ENCODE results near the gene RTF1.

DNA sequence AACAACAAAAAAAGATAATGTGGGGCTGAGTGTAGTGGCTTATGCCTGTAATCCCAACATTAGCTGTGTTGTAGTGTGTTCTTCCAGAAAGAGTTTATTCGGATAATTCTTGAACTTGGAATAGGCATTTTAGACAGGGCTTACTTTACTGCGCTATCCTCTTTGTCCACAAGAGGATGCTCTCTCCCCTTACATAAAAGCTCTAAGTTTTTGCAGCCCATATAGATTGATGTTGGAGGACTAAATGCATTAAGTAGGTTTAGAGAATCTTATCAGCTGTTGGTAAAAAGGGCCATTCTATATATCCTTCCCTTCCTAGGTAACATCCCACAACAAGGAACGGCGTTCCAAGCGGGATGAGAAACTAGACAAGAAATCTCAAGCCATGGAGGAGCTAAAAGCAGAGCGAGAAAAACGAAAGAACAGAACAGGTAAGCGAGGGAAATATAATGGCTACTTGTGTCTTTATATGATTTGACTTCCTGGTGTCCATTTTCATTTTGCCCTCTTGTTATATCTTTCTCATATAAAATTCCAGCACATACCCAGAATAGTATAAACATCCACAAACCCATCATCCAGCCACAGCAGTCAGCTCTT lies 49.0 kb downstream of the RTF1 start:
- TF ChIP-seq, protein P1, sequence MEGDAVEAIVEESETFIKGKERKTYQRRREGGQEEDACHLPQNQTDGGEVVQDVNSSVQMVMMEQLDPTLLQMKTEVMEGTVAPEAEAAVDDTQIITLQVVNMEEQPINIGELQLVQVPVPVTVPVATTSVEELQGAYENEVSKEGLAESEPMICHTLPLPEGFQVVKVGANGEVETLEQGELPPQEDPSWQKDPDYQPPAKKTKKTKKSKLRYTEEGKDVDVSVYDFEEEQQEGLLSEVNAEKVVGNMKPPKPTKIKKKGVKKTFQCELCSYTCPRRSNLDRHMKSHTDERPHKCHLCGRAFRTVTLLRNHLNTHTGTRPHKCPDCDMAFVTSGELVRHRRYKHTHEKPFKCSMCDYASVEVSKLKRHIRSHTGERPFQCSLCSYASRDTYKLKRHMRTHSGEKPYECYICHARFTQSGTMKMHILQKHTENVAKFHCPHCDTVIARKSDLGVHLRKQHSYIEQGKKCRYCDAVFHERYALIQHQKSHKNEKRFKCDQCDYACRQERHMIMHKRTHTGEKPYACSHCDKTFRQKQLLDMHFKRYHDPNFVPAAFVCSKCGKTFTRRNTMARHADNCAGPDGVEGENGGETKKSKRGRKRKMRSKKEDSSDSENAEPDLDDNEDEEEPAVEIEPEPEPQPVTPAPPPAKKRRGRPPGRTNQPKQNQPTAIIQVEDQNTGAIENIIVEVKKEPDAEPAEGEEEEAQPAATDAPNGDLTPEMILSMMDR (IDR thresholded peaks at IDR 0.05; ENCODE audit: low read depth, low read length) = peak; percentile 99
- TF ChIP-seq, protein P2, sequence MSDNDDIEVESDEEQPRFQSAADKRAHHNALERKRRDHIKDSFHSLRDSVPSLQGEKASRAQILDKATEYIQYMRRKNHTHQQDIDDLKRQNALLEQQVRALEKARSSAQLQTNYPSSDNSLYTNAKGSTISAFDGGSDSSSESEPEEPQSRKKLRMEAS (IDR thresholded peaks at IDR 0.05; ENCODE audit: low read depth, low read length) = no peak
- no peak for TF ChIP-seq POLR2A (IDR thresholded peaks at IDR 0.05; ENCODE audit: extremely low read depth, insufficient read length)
